DND-41 (cell line): ENCODE measurements around the gene MB.

Experiments used
- ATAC-seq: fragments of 200-7000 bp; cut with Tn5 transposase; 3 replicates; pipeline ENCODE4 v1.9.1; 2021; ENCODE audit warnings: low read depth; ENCODE audit not compliant: insufficient read depth
- DNase-seq: peaks from one replicate; pipeline ENCODE4 v3.0.0-alpha.2; 2020
- H2AFZ ChIP-seq: 2 replicates; pipeline ENCODE4 v1.6.0; 2012; ENCODE audit warnings: low read depth, low read length
- H3K27ac ChIP-seq: 2 replicates; pipeline ENCODE4 v1.5.1; 2012; ENCODE audit warnings: low read length, inconsistent platforms
- H3K27me3 ChIP-seq: fragments of 200-600 bp; sonication (generic); 2 replicates; pipeline ENCODE4 v1.6.0; 2012; ENCODE audit warnings: low read length, mild to moderate bottlenecking, inconsistent platforms; ENCODE audit not compliant: insufficient read depth, poor library complexity
- H3K36me3 ChIP-seq: 2 replicates; pipeline ENCODE4 v1.5.1; 2012; ENCODE audit warnings: low read length, inconsistent platforms; ENCODE audit not compliant: insufficient read depth
- H3K4me1 ChIP-seq: 2 replicates; pipeline ENCODE4 v1.5.1; 2012; ENCODE audit warnings: mild to moderate bottlenecking, low read length; ENCODE audit not compliant: insufficient read depth
- H3K4me2 ChIP-seq: 2 replicates; pipeline ENCODE4 v1.6.0; 2012; ENCODE audit warnings: mild to moderate bottlenecking, moderate library complexity, low read length, inconsistent platforms; ENCODE audit not compliant: insufficient read depth
- H3K4me3 ChIP-seq, 2 experiments: fragments of 200-600 bp in 1 of 2; shearing (Covaris generic) in 1 of 2; 2 replicates each; pipeline ENCODE4 v1.5.1; 2012 to 2016; ENCODE audit warnings: inconsistent platforms in 2 of 2, low read length in 2 of 2, mild to moderate bottlenecking in 2 of 2, low read depth in 1 of 2, moderate library complexity in 1 of 2
- H3K79me2 ChIP-seq: 2 replicates; pipeline ENCODE4 v1.6.0; 2012; ENCODE audit warnings: low read length, inconsistent platforms; ENCODE audit not compliant: insufficient read depth
- H3K9ac ChIP-seq: 2 replicates; pipeline ENCODE4 v1.6.0; 2012; ENCODE audit warnings: low read depth, mild to moderate bottlenecking, inconsistent platforms, low read length, moderate library complexity
- H3K9me3 ChIP-seq: 2 replicates; pipeline ENCODE4 v1.5.1; 2012; ENCODE audit warnings: low read length, moderate library complexity, mild to moderate bottlenecking, inconsistent platforms; ENCODE audit not compliant: insufficient read depth, severe bottlenecking
- H4K20me1 ChIP-seq: 2 replicates; pipeline ENCODE4 v1.6.0; 2012; ENCODE audit warnings: low read length; ENCODE audit not compliant: insufficient read depth
- CTCF ChIP-seq: IDR thresholded peaks from 2 replicates; pipeline ENCODE4 v1.5.1; 2012; ENCODE audit warnings: borderline replicate concordance, low read length, moderate library complexity, mild to moderate bottlenecking; ENCODE audit not compliant: poor library complexity, severe bottlenecking; ENCODE audit errors: extremely low read depth
- EZH2 ChIP-seq: IDR thresholded peaks from 3 replicates; pipeline ENCODE4 v1.6.1; 2012; ENCODE audit warnings: borderline replicate concordance, low read depth, mild to moderate bottlenecking, moderate library complexity, low read length, inconsistent platforms; ENCODE audit not compliant: severe bottlenecking

Gene MB

DNA sequence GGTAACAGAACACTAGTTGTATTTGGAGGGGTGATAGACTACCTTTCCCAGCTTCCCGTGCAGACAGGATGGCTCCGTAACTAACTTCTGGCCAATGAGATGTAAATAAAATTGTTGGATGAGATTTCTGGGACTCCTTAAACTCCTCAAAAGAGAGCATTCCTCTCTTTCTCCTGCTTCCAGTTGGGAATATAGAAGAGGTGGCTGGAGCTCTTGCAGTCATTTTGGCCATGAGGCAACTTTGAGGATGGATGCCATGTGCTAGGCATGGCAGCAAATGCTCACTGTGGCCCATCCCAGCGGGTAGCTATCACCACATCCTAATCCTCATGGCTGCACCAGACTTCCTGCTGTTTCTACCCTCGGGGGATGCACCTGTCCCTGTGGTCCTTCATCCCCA, 7.4 kb downstream of the MB start:
- H3K27me3 ChIP-seq: no peaks in the 10 kb centered on the region
- no peaks in the 10 kb centered on the region for H4K20me1 ChIP-seq
- H3K4me1 ChIP-seq: no peaks in the 10 kb centered on the region
- no peaks in the 10 kb centered on the region for H3K79me2 ChIP-seq
- DNase-seq (no peak), ATAC-seq (no peak)
- no peak overlapping the region for H3K27ac ChIP-seq
- H3K9me3 ChIP-seq: no peaks in the 10 kb centered on the region
- H2AFZ ChIP-seq: no peak overlapping the region
- no peaks in the 10 kb centered on the region for H3K36me3 ChIP-seq
- H3K9ac ChIP-seq: no peak overlapping the region
- H3K4me3 ChIP-seq: no peak overlapping the region
- no peak for TF ChIP-seq EZH2
- TF ChIP-seq CTCF: no peak
- no peak overlapping the region for H3K4me2 ChIP-seq

DNA sequence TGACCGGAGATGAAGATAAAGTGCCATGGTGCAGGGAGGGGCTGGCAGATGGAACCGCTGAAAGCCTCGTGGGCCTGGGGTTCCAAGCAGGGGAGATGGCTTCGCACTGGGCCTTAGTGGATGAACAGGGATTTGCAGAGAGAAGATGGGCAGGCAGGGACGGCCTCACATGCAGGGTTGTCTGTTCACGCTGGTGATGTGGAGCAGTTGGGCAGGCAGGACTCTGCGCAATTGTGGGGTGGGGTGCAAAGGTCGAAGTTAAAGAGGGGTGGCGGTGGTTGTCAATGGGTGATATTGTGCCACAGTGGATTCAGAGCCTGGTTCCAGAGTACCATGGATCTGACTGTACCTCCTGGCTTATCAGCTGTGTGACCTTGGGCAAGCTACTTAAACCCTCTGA, 7.9 kb downstream of the MB start:
- Histone ChIP-seq H3K27me3 (no peaks in the 10 kb centered on the region), H3K4me1 (no peaks in the 10 kb centered on the region), H3K4me2 (no peak overlapping the region), H3K36me3 (no peaks in the 10 kb centered on the region), H3K9ac (no peak overlapping the region), H2AFZ (no peak overlapping the region), H3K79me2 (no peaks in the 10 kb centered on the region), H3K27ac (no peak overlapping the region), H3K4me3 (no peak overlapping the region), H4K20me1 (no peaks in the 10 kb centered on the region), H3K9me3 (no peaks in the 10 kb centered on the region)
- ATAC-seq (no peak), DNase-seq (no peak)
- TF ChIP-seq EZH2 (no peak), CTCF (no peak)

DNA sequence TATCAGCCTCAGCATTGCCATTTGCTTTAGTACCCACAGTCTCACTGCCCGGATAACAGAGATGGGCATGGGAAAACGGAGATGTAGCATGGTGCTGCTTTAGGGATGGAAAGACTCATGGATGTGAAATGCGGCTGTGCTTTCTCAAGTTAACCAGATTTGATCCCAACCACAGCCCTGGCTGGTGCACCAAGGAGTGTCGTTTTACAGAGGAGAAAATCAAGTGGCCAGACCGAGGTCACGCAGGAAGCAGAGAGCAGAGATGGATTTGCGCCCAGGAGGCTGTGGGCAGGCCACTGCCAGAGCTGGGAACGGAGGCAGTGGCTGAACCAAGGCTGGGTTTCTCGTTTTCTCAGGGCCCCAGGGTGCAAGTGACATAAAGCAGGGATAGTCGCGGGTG, 9.0 kb downstream of the MB start:
- Histone ChIP-seq H3K4me2 (no peak overlapping the region), H3K4me3 (no peak overlapping the region), H4K20me1 (no peaks in the 10 kb centered on the region), H3K36me3 (no peaks in the 10 kb centered on the region), H3K4me1 (no peaks in the 10 kb centered on the region), H2AFZ (no peak overlapping the region), H3K9me3 (no peaks in the 10 kb centered on the region), H3K27ac (no peak overlapping the region), H3K9ac (no peak overlapping the region), H3K79me2 (no peaks in the 10 kb centered on the region), H3K27me3 (no peaks in the 10 kb centered on the region)
- ATAC-seq: no peak
- DNase-seq: no peak
- TF ChIP-seq EZH2 (no peak), CTCF (no peak)

- no peak for DNase-seq
- no peaks in the 10 kb centered on the region for H3K27me3 ChIP-seq
- no peaks in the 10 kb centered on the region for H3K4me1 ChIP-seq
- H2AFZ ChIP-seq: no peak overlapping the region
- no peak overlapping the region for H3K27ac ChIP-seq
- no peak overlapping the region for H3K4me2 ChIP-seq
- no peak for ATAC-seq
- no peak overlapping the region for H3K4me3 ChIP-seq
- H3K9me3 ChIP-seq: no peaks in the 10 kb centered on the region
- no peaks in the 10 kb centered on the region for H3K79me2 ChIP-seq
- H3K9ac ChIP-seq: no peak overlapping the region
- no peaks in the 10 kb centered on the region for H3K36me3 ChIP-seq
- H4K20me1 ChIP-seq: no peaks in the 10 kb centered on the region
- TF ChIP-seq EZH2 (no peak), CTCF (no peak)
Observed at GRCh38 chr22:35606916-35607315, 10.2 kb downstream of the MB start.
